Inflammatory macrophage treated with lipopolysaccharide for 4 hours (primary cell): Measurements from ENCODE around the gene COIL.

ENCODE experiments used
- DNase-seq: peaks from one replicate; pipeline ENCODE4 v3.0.0-alpha.2; 2020

Gene COIL

GRCh38 chr17:56933868-56934267, 27.0 kb downstream of the COIL start:
- no peak for DNase-seq

- no peak for DNase-seq
These were observed 27.6 kb downstream of the COIL start for GRCh38 chr17:56933151-56933745.

- DNase-seq, result no peak
These were observed 30.0 kb downstream of the COIL start for GRCh38 chr17:56930739-56931337.

GRCh38 chr17:56929362-56929969, 31.4 kb downstream of the COIL start:
- no peak for DNase-seq

- no peak for DNase-seq
These were observed 32.3 kb downstream of the COIL start for GRCh38 chr17:56928586-56928985.

- no peak for DNase-seq
These were observed 34.1 kb downstream of the COIL start for GRCh38 chr17:56926704-56927103.

- DNase-seq, result no peak
These were observed 34.6 kb downstream of the COIL start for GRCh38 chr17:56926270-56926669.

GRCh38 chr17:56925088-56925487, 35.8 kb downstream of the COIL start:
- no peak for DNase-seq

GRCh38 chr17:56919717-56920116, 41.1 kb downstream of the COIL start:
- DNase-seq, result peak; percentile 72

GRCh38 chr17:56918916-56919315, 41.9 kb downstream of the COIL start:
- DNase-seq, result peak; percentile 99

- DNase-seq, result peak; percentile 86
These were observed 43.1 kb downstream of the COIL start for GRCh38 chr17:56917559-56918296.

GRCh38 chr17:56914581-56915273, 46.1 kb downstream of the COIL start:
- DNase-seq, result peak; percentile 29

- peak; percentile 94 for DNase-seq
These were observed 46.8 kb downstream of the COIL start, which contains the start of gene TRIM25 for GRCh38 chr17:56913867-56914580. Gene TRIM25, minus strand, starts transcription at chr17:56914049. Its CDS starts 61 bp downstream, at chr17:56913988.

GRCh38 chr17:56913353-56913866, 47.4 kb downstream of the COIL start:
- DNase-seq, result no peak

GRCh38 chr17:56913000-56913311, 47.9 kb downstream of the COIL start:
- DNase-seq, result no peak

- DNase-seq, result peak; percentile 35
These were observed 48.5 kb downstream of the COIL start for GRCh38 chr17:56912105-56912999.

GRCh38 chr17:56910509-56911235, 50.2 kb downstream of the COIL start:
- no peak for DNase-seq

- DNase-seq, result peak; percentile 62
These were observed 50.9 kb downstream of the COIL start for GRCh38 chr17:56909742-56910508.

- peak; percentile 91 for DNase-seq
These were observed 52.8 kb downstream of the COIL start for GRCh38 chr17:56908001-56908542.
